ENCODE results near the gene NFKBIE.

DNA sequence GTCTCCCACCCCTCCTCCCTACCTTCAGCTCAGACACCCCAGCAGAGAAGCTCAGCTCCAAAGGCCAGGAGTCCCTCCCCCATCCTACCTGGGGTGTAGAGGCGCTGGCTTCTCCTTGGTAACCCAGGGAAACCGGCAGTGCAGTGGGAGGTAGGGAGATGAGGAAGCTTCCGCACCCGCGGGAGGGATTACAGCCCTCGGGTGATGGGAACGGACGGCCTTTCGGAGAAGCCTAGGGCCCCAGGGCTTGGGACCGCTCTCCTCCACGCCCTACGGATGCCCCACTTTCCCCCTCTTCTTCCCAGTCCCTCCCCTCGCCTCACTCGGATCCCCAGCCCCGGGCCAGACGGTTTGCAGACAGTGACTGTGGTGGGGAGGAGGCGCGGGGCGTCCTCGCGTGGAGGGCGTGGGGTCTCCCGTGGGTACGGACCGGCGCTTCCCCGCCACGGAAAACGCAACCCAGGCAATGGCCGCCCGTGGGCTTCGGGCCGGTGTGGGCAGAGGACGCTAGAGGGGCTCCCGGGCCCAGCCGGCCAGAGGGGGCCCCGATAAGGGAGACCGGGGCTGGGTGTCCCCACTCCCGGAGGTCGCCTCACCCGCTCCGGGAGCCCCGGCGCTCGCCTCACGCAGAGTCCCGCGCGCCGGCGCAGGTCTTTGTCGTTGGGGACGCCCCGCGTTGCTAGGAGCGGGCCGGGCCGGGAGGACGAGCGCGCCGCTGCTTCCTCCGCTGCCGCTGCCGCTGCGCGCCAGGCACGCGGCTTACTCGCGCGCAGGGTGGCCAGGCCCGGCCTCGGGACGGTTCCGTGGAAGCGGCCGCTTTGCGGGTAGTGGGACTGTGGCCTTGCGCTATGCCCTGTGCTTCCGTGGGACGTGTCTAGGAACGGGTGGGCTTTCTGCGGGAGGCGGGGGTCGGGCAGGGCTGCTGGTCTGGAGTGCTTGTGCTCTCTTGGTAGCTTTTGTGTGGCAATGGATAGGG lies 32.0 kb upstream of the NFKBIE start:
- TF ChIP-seq, protein P1, sequence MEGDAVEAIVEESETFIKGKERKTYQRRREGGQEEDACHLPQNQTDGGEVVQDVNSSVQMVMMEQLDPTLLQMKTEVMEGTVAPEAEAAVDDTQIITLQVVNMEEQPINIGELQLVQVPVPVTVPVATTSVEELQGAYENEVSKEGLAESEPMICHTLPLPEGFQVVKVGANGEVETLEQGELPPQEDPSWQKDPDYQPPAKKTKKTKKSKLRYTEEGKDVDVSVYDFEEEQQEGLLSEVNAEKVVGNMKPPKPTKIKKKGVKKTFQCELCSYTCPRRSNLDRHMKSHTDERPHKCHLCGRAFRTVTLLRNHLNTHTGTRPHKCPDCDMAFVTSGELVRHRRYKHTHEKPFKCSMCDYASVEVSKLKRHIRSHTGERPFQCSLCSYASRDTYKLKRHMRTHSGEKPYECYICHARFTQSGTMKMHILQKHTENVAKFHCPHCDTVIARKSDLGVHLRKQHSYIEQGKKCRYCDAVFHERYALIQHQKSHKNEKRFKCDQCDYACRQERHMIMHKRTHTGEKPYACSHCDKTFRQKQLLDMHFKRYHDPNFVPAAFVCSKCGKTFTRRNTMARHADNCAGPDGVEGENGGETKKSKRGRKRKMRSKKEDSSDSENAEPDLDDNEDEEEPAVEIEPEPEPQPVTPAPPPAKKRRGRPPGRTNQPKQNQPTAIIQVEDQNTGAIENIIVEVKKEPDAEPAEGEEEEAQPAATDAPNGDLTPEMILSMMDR (IDR thresholded peaks at IDR 0.05) = no peak
- TF ChIP-seq POLR2AphosphoS5 (IDR thresholded peaks at IDR 0.05) (no peak), POLR2A (IDR thresholded peaks at IDR 0.05) (no peak)
